Fibroblast of lung (primary cell): ENCODE measurements around the gene ZNF516. TPM values are rescaled to one million over a fixed set of nuclear protein-coding genes. Genes with fewer than 3 reads are reported as not detected.
A peak's percentile ranks its signal among the peaks of the same experiment; 100 is the strongest.

Experiments used
- DNase-seq, 2 donors: peaks; one replicate each; pipeline versions ENCODE4 v3.0.0 to v3.0.0-alpha.2; 2010; ENCODE audit warnings: low read depth in 2 of 2
- H2AFZ ChIP-seq: 2 replicates; pipeline ENCODE4 v1.5.1; 2012; ENCODE audit warnings: low read length, control low read depth, inconsistent platforms
- H3K27ac ChIP-seq: 2 replicates; pipeline ENCODE4 v1.5.1; 2011; ENCODE audit warnings: low read length, control low read depth; ENCODE audit not compliant: insufficient read depth
- H3K27me3 ChIP-seq: 2 replicates; pipeline ENCODE4 v1.5.1; 2011; ENCODE audit warnings: mild to moderate bottlenecking, low read length; ENCODE audit not compliant: control insufficient read depth, insufficient read depth
- H3K36me3 ChIP-seq: 2 replicates; pipeline ENCODE4 v1.5.1; 2011; ENCODE audit warnings: low read length; ENCODE audit not compliant: control insufficient read depth, insufficient read depth
- H3K4me1 ChIP-seq: 2 replicates; pipeline ENCODE4 v1.5.1; 2011; ENCODE audit warnings: low read length; ENCODE audit not compliant: control insufficient read depth, insufficient read depth; ENCODE audit errors: extremely low read depth
- H3K4me2 ChIP-seq: 2 replicates; pipeline ENCODE4 v1.5.1; 2011; ENCODE audit warnings: low read length, control low read depth; ENCODE audit not compliant: insufficient read depth; ENCODE audit errors: extremely low read depth
- H3K4me3 ChIP-seq, 4 experiments: fragments of 200-600 bp in 1 of 4; sonication (generic) in 1 of 4; replicated peaks in 1 of 4; 2 replicates each; pipeline ENCODE4 v1.5.1; 2011 to 2016; ENCODE audit warnings: low read length in 4 of 4, low read depth in 3 of 4, mild to moderate bottlenecking in 3 of 4, control low read depth in 2 of 4, inconsistent platforms in 1 of 4, mixed read lengths in 1 of 4; ENCODE audit not compliant: insufficient read depth in 1 of 4; ENCODE audit errors: control extremely low read depth in 1 of 4
- H3K79me2 ChIP-seq: 2 replicates; pipeline ENCODE4 v1.5.1; 2012; ENCODE audit warnings: mild to moderate bottlenecking, low read length, inconsistent platforms; ENCODE audit not compliant: control insufficient read depth, insufficient read depth
- H3K9ac ChIP-seq: 2 replicates; pipeline ENCODE4 v1.5.1; 2011; ENCODE audit warnings: mild to moderate bottlenecking, low read length, control low read depth; ENCODE audit not compliant: insufficient read depth
- H3K9me3 ChIP-seq: 2 replicates; pipeline ENCODE4 v1.5.1; 2012; ENCODE audit warnings: low read depth, low read length; ENCODE audit not compliant: control insufficient read depth, insufficient read depth
- H4K20me1 ChIP-seq: 2 replicates; pipeline ENCODE4 v1.5.1; 2011; ENCODE audit warnings: low read length; ENCODE audit not compliant: control insufficient read depth, insufficient read depth; ENCODE audit errors: extremely low read depth
- EZH2 ChIP-seq: IDR thresholded peaks from 2 replicates; pipeline ENCODE4 v1.5.1; 2012; ENCODE audit warnings: low read length, control low read depth, mild to moderate bottlenecking; ENCODE audit errors: missing control alignments
- polyA plus RNA-seq, 2 donors: library from polyadenylated mRNA; depleted of rRNA in 1 of 2; stranded (reverse) in 1 of 2; unstranded in 1 of 2; fragments of >200 nt; gene quantifications; 2 replicates each; pipeline ENCODE4 v1.2.1, GENCODE V29; 2011 to 2012; ENCODE audit warnings: missing spikeins in 1 of 2
- total RNA-seq: library from RNA; depleted of rRNA; stranded (reverse); fragments of >200 nt; gene quantifications from 2 replicates; pipeline ENCODE4 v1.2.1, GENCODE V29; 2014
- TF ChIP-seq, protein P1 (sequence below), 2 donors: IDR thresholded peaks in 1 of 2; conservative IDR thresholded peaks in 1 of 2; 1 replicate in 1 of 2; 2 replicates in 1 of 2; pipeline ENCODE4 v1.5.1; 2011 to 2012; ENCODE audit warnings: low read length in 2 of 2, control low read depth in 1 of 2, inconsistent platforms in 1 of 2, low read depth in 1 of 2, mild to moderate bottlenecking in 1 of 2

Gene ZNF516
- total and polyA plus RNA-seq, 2 donors (not counting 1 experiment from before 2014, with no cell fraction given) = 7.9 to 32.7 TPM

DNA sequence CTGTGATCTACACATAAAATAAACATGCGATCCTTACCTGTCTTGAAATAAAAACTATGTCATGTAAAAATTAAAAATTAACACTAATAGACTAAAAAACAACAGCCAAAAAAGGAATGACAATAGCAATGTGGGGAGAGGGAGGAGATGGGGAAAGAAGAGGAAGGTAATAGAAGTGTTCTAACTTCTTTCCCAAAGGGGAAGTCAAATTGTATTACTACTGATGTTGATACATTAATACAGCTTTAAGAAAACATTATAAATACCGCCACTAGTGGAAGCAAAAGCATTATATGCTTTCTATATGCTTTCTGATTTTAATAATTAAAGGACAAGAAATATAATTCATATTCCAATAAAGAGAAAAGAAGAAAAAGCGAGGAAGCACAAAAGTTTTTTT is 22.2 kb downstream of the ZNF516 start:
- TF ChIP-seq, protein P1, sequence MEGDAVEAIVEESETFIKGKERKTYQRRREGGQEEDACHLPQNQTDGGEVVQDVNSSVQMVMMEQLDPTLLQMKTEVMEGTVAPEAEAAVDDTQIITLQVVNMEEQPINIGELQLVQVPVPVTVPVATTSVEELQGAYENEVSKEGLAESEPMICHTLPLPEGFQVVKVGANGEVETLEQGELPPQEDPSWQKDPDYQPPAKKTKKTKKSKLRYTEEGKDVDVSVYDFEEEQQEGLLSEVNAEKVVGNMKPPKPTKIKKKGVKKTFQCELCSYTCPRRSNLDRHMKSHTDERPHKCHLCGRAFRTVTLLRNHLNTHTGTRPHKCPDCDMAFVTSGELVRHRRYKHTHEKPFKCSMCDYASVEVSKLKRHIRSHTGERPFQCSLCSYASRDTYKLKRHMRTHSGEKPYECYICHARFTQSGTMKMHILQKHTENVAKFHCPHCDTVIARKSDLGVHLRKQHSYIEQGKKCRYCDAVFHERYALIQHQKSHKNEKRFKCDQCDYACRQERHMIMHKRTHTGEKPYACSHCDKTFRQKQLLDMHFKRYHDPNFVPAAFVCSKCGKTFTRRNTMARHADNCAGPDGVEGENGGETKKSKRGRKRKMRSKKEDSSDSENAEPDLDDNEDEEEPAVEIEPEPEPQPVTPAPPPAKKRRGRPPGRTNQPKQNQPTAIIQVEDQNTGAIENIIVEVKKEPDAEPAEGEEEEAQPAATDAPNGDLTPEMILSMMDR (conservative IDR thresholded peaks at IDR 0.05 in 1 of 2, IDR thresholded peaks at IDR 0.05 in 1 of 2; ENCODE audit: low read depth in 1 of 2, low read length in 2 of 2) = no peak
- no peak for TF ChIP-seq EZH2
- no peak overlapping the region for H2AFZ ChIP-seq
- H3K9me3 ChIP-seq = no peaks in the 10 kb centered on the region
- no peak overlapping the region for H3K27ac ChIP-seq
- H3K27me3 ChIP-seq = no peaks in the 10 kb centered on the region
- no peaks in the 10 kb centered on the region for H4K20me1 ChIP-seq
- H3K36me3 ChIP-seq = no peaks in the 10 kb centered on the region
- no peak overlapping the region for H3K4me2 ChIP-seq
- H3K4me1 ChIP-seq = peaks cover 10% of the 10 kb centered on the region
- H3K9ac ChIP-seq = no peak overlapping the region
- DNase-seq = no peak
- H3K4me3 ChIP-seq = no peak overlapping the region
- H3K79me2 ChIP-seq = peaks cover 65% of the 10 kb centered on the region

DNA sequence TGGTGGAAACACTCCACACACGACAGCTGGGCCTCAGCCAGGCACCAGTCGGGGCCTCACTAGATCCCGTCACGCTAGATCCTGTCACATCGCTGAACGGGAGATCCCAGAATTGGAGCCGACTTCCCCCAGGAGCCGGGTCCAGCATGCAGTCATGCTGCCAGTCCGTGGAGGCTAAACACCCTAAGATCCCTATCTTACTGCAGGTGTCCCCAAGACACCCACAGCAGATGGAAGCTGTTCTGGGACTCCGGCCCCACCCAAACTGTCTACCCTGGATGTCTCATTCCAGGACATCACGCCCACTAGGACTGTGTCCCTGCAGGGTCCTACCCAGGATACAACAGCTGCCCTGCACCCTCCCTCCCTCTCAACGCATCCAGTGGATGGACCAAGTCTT is 23.4 kb downstream of the ZNF516 start:
- H3K27ac ChIP-seq = no peak overlapping the region
- peaks cover 14% of the 10 kb centered on the region for H3K4me1 ChIP-seq
- H3K4me3 ChIP-seq = no peak overlapping the region
- no peak overlapping the region for H3K9ac ChIP-seq
- no peaks in the 10 kb centered on the region for H4K20me1 ChIP-seq
- H2AFZ ChIP-seq = no peak overlapping the region
- no peak overlapping the region for H3K4me2 ChIP-seq
- no peak for DNase-seq
- TF ChIP-seq EZH2 = no peak
- TF ChIP-seq, protein P1 (conservative IDR thresholded peaks at IDR 0.05 in 1 of 2, IDR thresholded peaks at IDR 0.05 in 1 of 2; ENCODE audit: low read depth in 1 of 2, low read length in 2 of 2) = no peak
- H3K9me3 ChIP-seq = no peaks in the 10 kb centered on the region
- peaks cover 75% of the 10 kb centered on the region for H3K79me2 ChIP-seq
- no peaks in the 10 kb centered on the region for H3K27me3 ChIP-seq
- H3K36me3 ChIP-seq = peaks cover 1% of the 10 kb centered on the region

DNA sequence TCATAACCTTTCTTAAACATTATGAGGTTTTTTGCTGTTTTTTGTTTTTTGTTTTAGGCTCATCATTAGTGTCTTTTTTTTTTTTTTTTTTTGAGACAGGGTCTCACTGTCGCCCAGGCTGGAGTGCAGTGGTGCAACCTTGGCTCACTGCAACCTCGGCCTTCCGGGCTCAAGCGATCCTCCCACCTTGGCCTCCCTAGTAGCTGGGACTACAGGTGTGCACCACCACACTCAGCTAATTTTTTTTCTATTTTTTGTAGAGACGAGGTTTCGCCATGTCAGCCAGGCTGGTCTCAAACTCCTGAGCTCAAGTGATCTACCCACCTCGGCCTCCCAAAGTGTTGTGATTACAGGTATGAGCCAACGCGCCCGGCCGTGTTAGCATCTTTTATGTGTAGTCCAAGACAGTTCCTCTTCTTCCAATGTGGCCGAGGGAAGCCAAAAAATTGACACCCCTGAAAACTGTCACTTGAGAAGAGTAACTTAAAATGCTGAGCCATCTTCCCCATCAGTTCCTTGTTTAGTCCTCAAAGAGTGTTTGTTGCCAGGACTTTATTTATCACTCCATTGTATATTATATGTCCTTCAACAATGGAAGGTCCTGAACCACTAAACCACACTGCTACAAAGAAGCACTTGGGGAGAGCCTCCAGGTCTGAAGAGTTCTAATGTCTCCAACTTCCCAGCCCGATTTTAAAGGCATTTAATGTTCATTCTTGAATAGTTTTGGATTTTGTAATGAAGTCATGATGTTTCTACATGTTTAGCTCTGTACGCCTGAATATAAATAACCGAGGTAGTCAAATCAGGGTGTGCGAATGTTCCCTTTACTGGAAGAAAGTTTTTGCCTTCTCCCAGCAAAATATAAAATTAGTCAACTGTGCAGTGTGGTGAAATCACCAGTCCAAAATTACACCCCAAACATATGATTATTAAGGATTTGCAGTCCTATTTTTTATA is 26.4 kb downstream of the ZNF516 start:
- peak in 1 of 2 donors; percentile 25 for DNase-seq
- Histone ChIP-seq H4K20me1 (no peaks in the 10 kb centered on the region), H3K27ac (no peak overlapping the region), H3K9ac (no peak overlapping the region), H3K4me1 (peaks cover 8% of the 10 kb centered on the region), H2AFZ (no peak overlapping the region), H3K9me3 (no peaks in the 10 kb centered on the region), H3K27me3 (no peaks in the 10 kb centered on the region), H3K79me2 (peaks cover 73% of the 10 kb centered on the region), H3K4me3 (no peak overlapping the region), H3K36me3 (peaks cover 1% of the 10 kb centered on the region), H3K4me2 (peak overlapping the region; percentile 80)
- TF ChIP-seq, protein P1 (conservative IDR thresholded peaks at IDR 0.05 in 1 of 2, IDR thresholded peaks at IDR 0.05 in 1 of 2; ENCODE audit: low read depth in 1 of 2, low read length in 2 of 2) = no peak
- TF ChIP-seq EZH2 = no peak
